ENCODE measurements around the gene ELOVL6. TPM values are rescaled to one million over a fixed set of nuclear protein-coding genes. Genes with fewer than 3 reads are reported as not detected.

Gene ELOVL6
- total and polyA plus RNA-seq, 9 of the 15 experiments (the other 6 are each of a cell fraction or from before 2014, with no cell fraction given), result 18.3 to 82.6 (median 46.0) TPM

- CTCF ChIA-PET (ENCODE audit: low intra/inter-chr PET ratio), result no interaction called here
- H3K9me3 ChIP-seq (replicated peaks; ENCODE audit: control insufficient read depth, insufficient read depth, low read depth, low read length), result no peaks in the 10 kb centered on the region
- no peak overlapping the region for H3K9ac ChIP-seq (ENCODE audit: insufficient read depth in 1 of 2, low read depth in 2 of 2, low read length in 2 of 2)
- no peak overlapping the region for H3K4me2 ChIP-seq (ENCODE audit: insufficient read depth, low read length)
- WGBS (ENCODE audit: insufficient coverage, low coverage, missing lambda C conversion rate), result 69% methylated on average over 6 of the region's 6 CpGs
- no peaks in the 10 kb centered on the region for H3K9me1 ChIP-seq (ENCODE audit: control insufficient read depth, insufficient read depth, low read length)
- DNase-seq (ENCODE audit: extremely low read depth in 1 of 4, low spot score in 3 of 4) (no peak), ATAC-seq (no peak), FAIRE-seq (no peak)
- H2AFZ ChIP-seq (ENCODE audit: low read depth, low read length), result no peak overlapping the region
- H3K36me3 ChIP-seq (ENCODE audit: control insufficient read depth, insufficient read depth, low read length), result peaks cover 26% of the 10 kb centered on the region
- POLR2A ChIA-PET, result no interaction called here
- BruUV-seq (replicated peaks), result no TSS peak
- H3K4me1 ChIP-seq (replicated peaks in 1 of 2; ENCODE audit: control insufficient read depth in 2 of 2, insufficient read depth in 2 of 2, low read length in 2 of 2), result peaks cover 0 to 18% of the 10 kb centered on the region in 2 experiments; a peak in 3 of 5 replicates
- intact Hi-C loops (cut with micrococcal nuclease), result no loop called here
- no peaks in the 10 kb centered on the region for H4K20me1 ChIP-seq (replicated peaks; ENCODE audit: control insufficient read depth, insufficient read depth, low read length)
- in situ Hi-C loops (cut with MboI), result no loop called here
- no peaks in the 10 kb centered on the region for H3K27me3 ChIP-seq (ENCODE audit: control insufficient read depth in 2 of 2, insufficient read depth in 2 of 2, low read length in 2 of 2)
- no peak overlapping the region for H3K4me3 ChIP-seq
- peaks cover 11% of the 10 kb centered on the region; the same call in 2 of the 3 replicates for H3K79me2 ChIP-seq (ENCODE audit: control insufficient read depth, insufficient read depth, low read length)
- H3K27ac ChIP-seq (ENCODE audit: extremely low read depth, low read depth, low read length), result no peak overlapping the region
- TF ChIP-seq SMARCA5 (IDR thresholded peaks at IDR 0.05), result no peak
- no peak for TF ChIP-seq LCOR (CRISPR knock-in tag; IDR thresholded peaks at IDR 0.05)
- no peak for TF ChIP-seq COPS2 (conservative IDR thresholded peaks at IDR 0.05)
- no peak for TF ChIP-seq THRA (IDR thresholded peaks at IDR 0.05)
- no peak for TF ChIP-seq NCOR1 (IDR thresholded peaks at IDR 0.05)
- TF ChIP-seq SRF (CRISPR knock-in tag; IDR thresholded peaks at IDR 0.05), result no peak
- TF ChIP-seq GTF3C2 (IDR thresholded peaks at IDR 0.05; ENCODE audit: borderline replicate concordance, extremely low read depth, insufficient read length), result no peak
- no peak for TF ChIP-seq BCLAF1 (IDR thresholded peaks at IDR 0.05; ENCODE audit: borderline replicate concordance in 1 of 2, control insufficient read depth in 1 of 2, low read depth in 2 of 2, low read length in 1 of 2)
- no peak for TF ChIP-seq E2F8 (IDR thresholded peaks at IDR 0.05; ENCODE audit: low read depth, partially characterized antibody)
- no peak for TF ChIP-seq L3MBTL2 (IDR thresholded peaks at IDR 0.05)
- TF ChIP-seq CBX1 (IDR thresholded peaks at IDR 0.05; ENCODE audit: low read depth), result no peak
- no peak for TF ChIP-seq TARDBP (IDR thresholded peaks at IDR 0.05)
Measured at GRCh38 chr4:110091434-110092140, 106.8 kb downstream of the ELOVL6 start.
